GM23248 (cell line): Measurements from ENCODE around the gene CEP76. TPM values are rescaled to one million over a fixed set of nuclear protein-coding genes. Genes with fewer than 3 reads are reported as not detected.

Experiments
- DNase-seq: peaks from one replicate; pipeline ENCODE4 v3.0.0-alpha.2; 2015
- H2AFZ ChIP-seq: fragments of 200-600 bp; sonication (generic); 2 replicates; pipeline ENCODE4 v1.6.1; 2016; ENCODE audit warnings: antibody characterized with exemption
- H3F3A ChIP-seq: fragments of 200-600 bp; sonication (generic); 2 replicates; pipeline ENCODE4 v1.6.1; 2016; ENCODE audit warnings: mild to moderate bottlenecking, antibody characterized with exemption, mixed run types; ENCODE audit not compliant: insufficient read depth
- H3K27ac ChIP-seq: fragments of 200-600 bp; sonication (generic); 2 replicates; pipeline ENCODE4 v1.5.1; 2016; ENCODE audit warnings: mild to moderate bottlenecking
- H3K27me3 ChIP-seq: fragments of 200-600 bp; sonication (generic); replicated peaks from 2 replicates; pipeline ENCODE4 v1.6.1; 2016; ENCODE audit warnings: mild to moderate bottlenecking; ENCODE audit not compliant: insufficient read depth
- H3K36me3 ChIP-seq: fragments of 200-600 bp; sonication (generic); 2 replicates; pipeline ENCODE4 v1.6.1; 2016; ENCODE audit warnings: low read depth, mild to moderate bottlenecking
- H3K4me1 ChIP-seq: fragments of 200-600 bp; sonication (generic); 2 replicates; pipeline ENCODE4 v1.6.1; 2016; ENCODE audit warnings: mild to moderate bottlenecking; ENCODE audit not compliant: insufficient read depth
- H3K4me2 ChIP-seq: fragments of 200-600 bp; sonication (generic); one replicate; pipeline ENCODE4 v1.6.1; 2016; ENCODE audit warnings: mild to moderate bottlenecking; ENCODE audit not compliant: unreplicated experiment
- H3K4me3 ChIP-seq: fragments of 200-600 bp; sonication (generic); 2 replicates; pipeline ENCODE4 v1.5.1; 2016; ENCODE audit warnings: mild to moderate bottlenecking
- H3K79me2 ChIP-seq: fragments of 200-600 bp; sonication (generic); 2 replicates; pipeline ENCODE4 v1.6.1; 2016; ENCODE audit warnings: mild to moderate bottlenecking; ENCODE audit not compliant: insufficient read depth
- H3K9ac ChIP-seq: fragments of 200-600 bp; sonication (generic); 2 replicates; pipeline ENCODE4 v1.6.1; 2016; ENCODE audit warnings: mild to moderate bottlenecking
- H3K9me2 ChIP-seq: fragments of 200-600 bp; sonication (generic); 2 replicates; pipeline ENCODE4 v1.6.1; 2016; ENCODE audit warnings: mixed run types, mild to moderate bottlenecking, moderate library complexity; ENCODE audit not compliant: insufficient read depth
- H3K9me3 ChIP-seq: fragments of 200-600 bp; sonication (generic); one replicate; pipeline ENCODE4 v1.6.1; 2017; ENCODE audit warnings: low read depth
- H4K20me1 ChIP-seq: fragments of 200-600 bp; sonication (generic); 2 replicates; pipeline ENCODE4 v1.6.0; 2016; ENCODE audit not compliant: insufficient read depth
- EZH2 ChIP-seq: fragments of 200-600 bp; sonication (generic); IDR thresholded peaks from 2 replicates; pipeline ENCODE4 v1.6.1; 2018; ENCODE audit warnings: antibody characterized with exemption, mild to moderate bottlenecking; ENCODE audit not compliant: insufficient read depth, poor library complexity, severe bottlenecking
- EZH2phosphoT487 ChIP-seq: fragments of 200-600 bp; sonication (generic); IDR thresholded peaks from 2 replicates; pipeline ENCODE4 v1.6.1; 2018; ENCODE audit warnings: antibody characterized with exemption, moderate library complexity, mild to moderate bottlenecking, low read depth; ENCODE audit not compliant: insufficient read depth
- WGBS, 2 experiments: methylation state at CpG; one replicate each; pipeline ENCODE4 v1.1.6; 2015 to 2017; ENCODE audit warnings: low lambda C conversion rate in 2 of 2, low coverage in 1 of 2; ENCODE audit errors: missing lambda C conversion rate in 2 of 2; 5-methylcytosine and 5-hydroxymethylcytosine counted together
- in situ Hi-C: fragments of 300-500 bp; cut with MboI; formaldehyde crosslinking; loops from 2 replicates; pipeline ENCODE4 v1.15.0; 2020
- polyA plus RNA-seq: library from polyadenylated mRNA; unstranded; fragments of >200 nt; fragmentation: Nextera tagmentation; extraction: Ambion mirVana; gene quantifications from 2 replicates; pipeline ENCODE4 v1.2.1, GENCODE V29; 2016
- total RNA-seq: library from RNA; depleted of rRNA; stranded (reverse); fragments of >200 nt; shearing (Covaris generic); gene quantifications from 2 replicates; pipeline ENCODE4 v1.2.3, GENCODE V29; 2014

CEP76 gene
- total and polyA plus RNA-seq, 2 experiments from 2014 or later: 6.5 to 11.8 TPM

- Histone ChIP-seq H3K27ac (peak overlapping the region; percentile 77), H3K9me3 (no peaks in the 10 kb centered on the region), H3K4me2 (peak overlapping the region; percentile 77), H3K9ac (peak overlapping the region; percentile 55), H3K9me2 (no peaks in the 10 kb centered on the region; the same call in 1 of the 2 replicates), H3K4me3 (peak overlapping the region; percentile 17; the same call in 1 of the 2 replicates), H3K4me1 (peaks cover 70% of the 10 kb centered on the region), H3K36me3 (no peaks in the 10 kb centered on the region), H3K79me2 (peaks cover 88% of the 10 kb centered on the region), H3F3A (peaks cover 41% of the 10 kb centered on the region), H2AFZ (no peak overlapping the region), H3K27me3 (no peaks in the 10 kb centered on the region), H4K20me1 (no peaks in the 10 kb centered on the region)
- TF ChIP-seq EZH2phosphoT487 (no peak), EZH2 (no peak)
- in situ Hi-C loops: loop anchor here (10.0 kb wide), 1 partner anchor 106 kb away; no protein-coding TSS in a partner anchor
- DNase-seq: no peak
- WGBS, 2 experiments: 90 to 92% methylated on average over 6 of the region's 6 CpGs
Observed at GRCh38 chr18:12640881-12641200, 61.7 kb downstream of the CEP76 start.

DNA sequence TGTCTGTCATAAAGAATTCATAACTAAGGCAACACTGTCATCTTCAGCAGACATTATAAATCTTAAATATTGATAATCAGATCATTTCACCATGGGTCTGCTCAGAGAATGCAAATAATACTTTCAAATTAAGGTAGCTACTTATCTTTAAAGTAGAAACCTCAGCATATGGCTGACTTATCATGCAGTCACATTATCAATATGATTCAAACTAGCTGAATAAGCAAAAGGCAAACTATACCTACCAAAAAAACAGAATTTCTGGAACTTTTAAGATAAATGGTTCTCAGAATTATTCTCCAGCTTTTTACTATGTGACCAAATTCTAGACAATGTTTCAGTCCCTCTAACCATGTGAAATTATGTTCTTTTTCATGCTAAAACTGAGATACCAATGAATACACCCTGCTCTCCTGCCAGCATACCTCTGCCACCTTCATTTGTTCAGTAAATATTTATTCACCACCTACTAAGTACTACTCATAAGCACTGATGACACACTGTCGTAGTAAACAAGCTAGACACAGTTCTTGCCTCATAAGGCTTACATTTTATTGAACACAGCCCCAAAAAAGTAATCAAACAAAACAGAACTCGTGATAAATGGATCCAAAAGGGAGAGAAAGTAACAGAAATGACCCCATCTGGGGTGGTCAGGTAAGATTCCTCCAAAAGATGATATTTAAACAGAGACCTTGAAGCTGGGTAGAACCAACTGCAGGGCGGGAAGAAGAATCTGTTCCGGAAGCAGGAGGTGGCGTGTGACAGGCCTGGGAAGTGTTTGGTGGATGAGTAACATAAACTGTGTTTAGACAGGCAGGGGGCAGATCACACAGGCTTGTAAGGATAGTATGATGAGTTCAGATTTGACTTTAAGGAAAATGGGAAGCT is 62.3 kb downstream of the CEP76 start:
- peak overlapping the region; percentile 17; the same call in 1 of the 2 replicates for H3K4me3 ChIP-seq
- H3K9me3 ChIP-seq: no peaks in the 10 kb centered on the region
- H3K27ac ChIP-seq: peak overlapping the region; percentile 77
- H3K4me2 ChIP-seq: peak overlapping the region; percentile 77
- H3K27me3 ChIP-seq: no peaks in the 10 kb centered on the region
- 0 out of 2 replicates have a peak overlapping the region, but pooled peaks have one; percentile 28 for H2AFZ ChIP-seq
- H3F3A ChIP-seq: peaks cover 46% of the 10 kb centered on the region
- H3K36me3 ChIP-seq: no peaks in the 10 kb centered on the region
- DNase-seq: peak; percentile 88
- H3K4me1 ChIP-seq: peaks cover 64% of the 10 kb centered on the region
- H3K9me2 ChIP-seq: no peaks in the 10 kb centered on the region; the same call in 1 of the 2 replicates
- in situ Hi-C loops: loop anchor here (10.0 kb wide), 1 partner anchor 105 kb away; no protein-coding TSS in a partner anchor
- H3K9ac ChIP-seq: peak overlapping the region; percentile 55
- TF ChIP-seq EZH2phosphoT487 (no peak), EZH2 (no peak)
- 27 to 30% methylated on average over 5 of the region's 5 CpGs for WGBS, 2 experiments
- H3K79me2 ChIP-seq: peaks cover 88% of the 10 kb centered on the region
- H4K20me1 ChIP-seq: no peaks in the 10 kb centered on the region

DNA sequence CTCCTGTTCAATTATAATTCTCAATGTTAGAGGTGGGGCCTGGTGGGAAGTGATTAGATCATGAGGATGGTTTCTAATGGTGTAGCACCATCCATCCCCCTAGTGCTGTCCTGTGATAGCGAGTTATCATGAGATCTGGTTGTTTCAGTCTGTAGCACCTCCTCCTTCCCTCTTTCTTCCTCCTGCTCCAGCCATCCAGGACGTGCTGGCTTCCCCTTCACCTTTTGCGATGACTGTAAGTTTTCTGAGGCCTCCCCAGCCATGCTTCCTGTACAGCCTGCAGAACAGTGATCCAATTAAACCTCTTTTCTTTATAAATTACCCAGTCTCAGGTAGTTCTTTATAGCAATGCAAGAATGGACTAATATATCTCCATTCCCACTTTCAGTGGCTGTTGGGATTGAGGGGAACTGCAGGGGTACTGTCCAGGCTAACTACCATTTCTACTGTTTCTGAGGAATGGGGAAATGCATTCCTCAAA is 63.8 kb downstream of the CEP76 start:
- H3K79me2 ChIP-seq: peaks cover 88% of the 10 kb centered on the region
- H3K4me2 ChIP-seq: no peak overlapping the region
- no peaks in the 10 kb centered on the region for H3K36me3 ChIP-seq
- H3K27me3 ChIP-seq: no peaks in the 10 kb centered on the region
- in situ Hi-C loops: no loop called here
- H3K9me3 ChIP-seq: no peaks in the 10 kb centered on the region
- H3K27ac ChIP-seq: peak overlapping the region; percentile 95
- H3F3A ChIP-seq: peaks cover 46% of the 10 kb centered on the region
- no peak overlapping the region for H3K9ac ChIP-seq
- 82 to 88% methylated on average over 3 of the region's 3 CpGs for WGBS, 2 experiments
- H3K4me1 ChIP-seq: peaks cover 49% of the 10 kb centered on the region
- no peak overlapping the region for H2AFZ ChIP-seq
- H4K20me1 ChIP-seq: no peaks in the 10 kb centered on the region
- TF ChIP-seq EZH2phosphoT487 (no peak), EZH2 (no peak)
- no peak overlapping the region for H3K4me3 ChIP-seq
- no peaks in the 10 kb centered on the region for H3K9me2 ChIP-seq
- no peak for DNase-seq

DNA sequence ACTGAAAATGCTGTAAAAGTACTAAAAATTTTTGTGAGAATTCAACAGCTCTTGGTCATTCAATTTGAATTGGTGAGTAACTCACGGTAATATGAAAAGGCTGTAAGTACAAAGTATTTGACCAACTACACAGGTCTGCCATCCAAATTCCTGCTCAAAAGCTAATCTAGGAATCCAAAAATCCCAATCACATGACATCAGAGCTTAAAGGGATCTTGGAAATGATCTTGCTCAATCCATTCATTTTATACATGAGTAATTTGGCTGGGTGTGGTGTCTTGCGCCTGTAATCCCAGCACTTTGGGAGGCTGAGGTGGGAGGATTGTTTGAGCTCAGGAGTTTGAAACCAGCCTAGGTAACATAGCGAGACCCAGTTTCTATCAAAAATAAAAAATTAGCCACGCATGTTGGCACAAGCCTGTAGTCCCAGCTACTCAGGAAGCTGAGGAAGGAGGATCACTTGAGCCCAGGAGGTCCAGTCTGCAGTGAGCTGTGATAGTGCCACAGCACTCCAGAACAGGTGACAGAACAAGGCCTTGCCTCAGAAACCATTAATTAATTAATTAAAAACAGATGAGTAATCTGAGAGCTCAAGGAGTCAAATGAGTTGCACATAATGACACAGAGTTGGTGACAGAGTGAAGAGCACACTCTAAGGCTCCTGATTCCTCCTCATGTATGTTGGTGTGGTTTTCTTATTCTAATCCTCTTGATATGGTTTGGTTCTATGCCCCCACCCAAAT is 64.5 kb downstream of the CEP76 start:
- Histone ChIP-seq H3K9me2 (no peaks in the 10 kb centered on the region), H2AFZ (no peak overlapping the region), H3K4me3 (0 out of 2 replicates have a peak overlapping the region, but pooled peaks have one; percentile 14), H3K9me3 (no peaks in the 10 kb centered on the region), H4K20me1 (no peaks in the 10 kb centered on the region), H3K36me3 (0 out of 2 replicates have a peak, but pooled peaks cover 2% of the 10 kb centered on the region), H3K27me3 (no peaks in the 10 kb centered on the region), H3F3A (peaks cover 46% of the 10 kb centered on the region), H3K9ac (peak overlapping the region; percentile 71), H3K4me2 (peak overlapping the region; percentile 53), H3K4me1 (peaks cover 43% of the 10 kb centered on the region), H3K27ac (peak overlapping the region; percentile 95), H3K79me2 (peaks cover 88% of the 10 kb centered on the region)
- DNase-seq: peak; percentile 92
- TF ChIP-seq EZH2 (no peak), EZH2phosphoT487 (no peak)
- 67 to 69% methylated on average over 4 of the region's 4 CpGs for WGBS, 2 experiments
- in situ Hi-C loops: no loop called here
